Endothelial cell of umbilical vein (primary cell): ENCODE results near the gene MDGA2. TPM values are rescaled to one million over a fixed set of nuclear protein-coding genes. Genes with fewer than 3 reads are reported as not detected.

Experiments used
- BruUV-seq: library from RNA; stranded (reverse); fragments of 400-500 nt; replicated peaks from 2 replicates; lab custom pipeline; 2021; lab: Mats Ljungman, UMichigan
- CTCF ChIA-PET: fragments of 300-600, 350-600 bp; sonication (Branson Sonifier 250); formaldehyde crosslinking; loops from one replicate; lab custom pipeline; 2021; ENCODE audit warnings: antibody characterized with exemption, inconsistent platforms; lab: Charles Lee
- POLR2A ChIA-PET: fragments of 300-600, 350-600 bp; sonication (Branson Sonifier 250); formaldehyde crosslinking; loops from one replicate; lab custom pipeline; 2021; ENCODE audit warnings: antibody characterized with exemption, inconsistent platforms; lab: Charles Lee
- DNase-seq: peaks from one replicate; pipeline ENCODE4 v3.0.0-alpha.2; 2011; ENCODE audit warnings: low read depth, low spot score
- FAIRE-seq: peaks from 2 replicates; lab custom pipeline; 2011; peaks lifted over from hg19 to GRCh38; lab: Jason Lieb, UNC
- H2AFZ ChIP-seq: 2 replicates; pipeline ENCODE4 v1.6.0; 2012; ENCODE audit warnings: low read depth, low read length, control low read depth, inconsistent platforms
- H3K27ac ChIP-seq: 2 replicates; pipeline ENCODE4 v1.5.1; 2011; ENCODE audit warnings: low read depth, mild to moderate bottlenecking, control low read depth, low read length, moderate library complexity; ENCODE audit not compliant: insufficient read depth
- H3K27me3 ChIP-seq, 2 experiments: 2 replicates each; pipeline versions ENCODE4 v1.6.0 to v1.6.1; 2011; ENCODE audit warnings: low read length in 2 of 2, mixed read lengths in 1 of 2; ENCODE audit not compliant: control insufficient read depth in 2 of 2, insufficient read depth in 2 of 2
- H3K36me3 ChIP-seq, 2 experiments: 2 replicates in 1 of 2; 3 replicates in 1 of 2; pipeline ENCODE4 v1.5.1; 2011; ENCODE audit warnings: low read length in 2 of 2, mild to moderate bottlenecking in 1 of 2, moderate library complexity in 1 of 2; ENCODE audit not compliant: control insufficient read depth in 2 of 2, insufficient read depth in 2 of 2; ENCODE audit errors: extremely low read depth in 1 of 2
- H3K4me1 ChIP-seq: 3 replicates; pipeline ENCODE4 v1.5.1; 2011; ENCODE audit warnings: mild to moderate bottlenecking, low read length; ENCODE audit not compliant: control insufficient read depth, insufficient read depth; ENCODE audit errors: extremely low read depth
- H3K4me2 ChIP-seq: 2 replicates; pipeline ENCODE4 v1.6.1; 2011; ENCODE audit warnings: low read length, control low read depth, mixed read lengths; ENCODE audit not compliant: insufficient read depth
- H3K4me3 ChIP-seq, 3 experiments: fragments of 200-600 bp in 1 of 3; sonication (generic), shearing (Covaris generic) in 1 of 3; replicated peaks in 1 of 3; 2 replicates each; pipeline ENCODE4 v1.5.1; 2011 to 2016; ENCODE audit warnings: control low read depth in 3 of 3, low read length in 3 of 3, mild to moderate bottlenecking in 2 of 3, inconsistent platforms in 1 of 3, low read depth in 1 of 3, moderate library complexity in 1 of 3; ENCODE audit not compliant: insufficient read depth in 1 of 3
- H3K79me2 ChIP-seq: 2 replicates; pipeline ENCODE4 v1.6.0; 2012; ENCODE audit warnings: low read length, inconsistent platforms; ENCODE audit not compliant: control insufficient read depth, insufficient read depth
- H3K9ac ChIP-seq: replicated peaks from 2 replicates; pipeline ENCODE3; 2011; ENCODE audit warnings: low read length, control low read depth; ENCODE audit not compliant: insufficient read depth; ENCODE audit errors: extremely low read depth
- H3K9me1 ChIP-seq: replicated peaks from 3 replicates; pipeline ENCODE4 v1.6.0; 2011; ENCODE audit warnings: mild to moderate bottlenecking, low read length; ENCODE audit not compliant: control insufficient read depth, insufficient read depth; ENCODE audit errors: extremely low read depth
- H3K9me3 ChIP-seq: replicated peaks from 2 replicates; pipeline ENCODE4 v1.5.1; 2012; ENCODE audit warnings: low read length, inconsistent platforms; ENCODE audit not compliant: control insufficient read depth, insufficient read depth
- H4K20me1 ChIP-seq: replicated peaks from 2 replicates; pipeline ENCODE3; 2011; ENCODE audit warnings: mild to moderate bottlenecking, low read length; ENCODE audit not compliant: control insufficient read depth, insufficient read depth; ENCODE audit errors: extremely low read depth
- CTCF ChIP-seq, 2 donors: IDR thresholded peaks; 1 replicate in 1 of 2; 2 replicates in 1 of 2; pipeline ENCODE4 v1.5.1; 2011; ENCODE audit warnings: low read length in 2 of 2, mild to moderate bottlenecking in 2 of 2, moderate library complexity in 2 of 2, control low read depth in 1 of 2, inconsistent platforms in 1 of 2, low read depth in 1 of 2; ENCODE audit not compliant: insufficient read depth in 1 of 2; ENCODE audit errors: extremely low read depth in 1 of 2
- EZH2 ChIP-seq: IDR thresholded peaks from 2 replicates; pipeline ENCODE4 v1.6.1; 2012; ENCODE audit warnings: borderline replicate concordance, low read depth, mild to moderate bottlenecking, moderate library complexity, low read length, inconsistent platforms; ENCODE audit not compliant: severe bottlenecking
- FOS ChIP-seq: IDR thresholded peaks from 2 replicates; pipeline ENCODE4 v1.6.1; 2011; ENCODE audit warnings: mild to moderate bottlenecking, low read length, moderate library complexity, borderline replicate concordance; ENCODE audit not compliant: insufficient read depth
- GATA2 ChIP-seq: IDR thresholded peaks from 2 replicates; pipeline ENCODE4 v1.7.0; 2011; ENCODE audit warnings: low read depth, mild to moderate bottlenecking, moderate library complexity, mixed read lengths, low read length; ENCODE audit not compliant: insufficient read length, insufficient read depth
- JUN ChIP-seq: IDR thresholded peaks from 2 replicates; pipeline ENCODE4 v1.6.1; 2011; ENCODE audit warnings: borderline replicate concordance, low read depth; ENCODE audit not compliant: insufficient read length, insufficient read depth
- MAX ChIP-seq: IDR thresholded peaks from 2 replicates; pipeline ENCODE4 v1.6.1; 2011; ENCODE audit not compliant: insufficient read depth, insufficient read length
- MYC ChIP-seq: IDR thresholded peaks from one replicate; pipeline ENCODE4 v1.6.1; 2011; ENCODE audit warnings: mild to moderate bottlenecking, low read depth, low read length
- POLR2A ChIP-seq: IDR thresholded peaks from 2 replicates; pipeline ENCODE4 v1.6.1; 2012; ENCODE audit warnings: low read depth, mild to moderate bottlenecking, control low read depth, low read length
- POLR2AphosphoS5 ChIP-seq: IDR thresholded peaks from 2 replicates; pipeline ENCODE4 v1.6.1; 2012; ENCODE audit warnings: low read depth, mild to moderate bottlenecking, control low read depth, low read length, moderate library complexity; ENCODE audit not compliant: insufficient read depth
- dilution Hi-C: fragments of 300-500 bp; cut with MboI; formaldehyde crosslinking; loops from one replicate; pipeline ENCODE4 v1.15.0; 2019; ENCODE audit warnings: low sequenced_read_pairs; ENCODE audit not compliant: extremely low pct_ligation_motif_present
- intact Hi-C: fragments of 100-400 bp; cut with micrococcal nuclease; formaldehyde crosslinking; loops from one replicate; pipeline ENCODE4 v1.10.0; 2022
- polyA plus RNA-seq, 4 experiments: library from polyadenylated mRNA; depleted of rRNA in 3 of 4; stranded (reverse) in 3 of 4; unstranded in 1 of 4; fragments of >200 nt; gene quantifications; 2 replicates each; pipeline versions ENCODE4 v1.2.1 to v1.2.3, GENCODE V29; 2011 to 2012; ENCODE audit warnings: missing spikeins in 1 of 4
- total RNA-seq: library from RNA; stranded (reverse); gene quantifications from 2 replicates; pipeline ENCODE4 v1.2.3, GENCODE V29; 2021

The MDGA2 gene
- total and polyA plus RNA-seq, 2 donors (not counting 3 experiments of a cell fraction or from before 2014, with no cell fraction given) = not detected

GRCh38 chr14:47660158-47660557, 15.2 kb downstream of the MDGA2 start:
- Histone ChIP-seq H3K4me3 (no peak overlapping the region), H3K4me1 (no peaks in the 10 kb centered on the region), H3K4me2 (no peak overlapping the region), H3K9me3 (no peaks in the 10 kb centered on the region), H4K20me1 (no peaks in the 10 kb centered on the region), H2AFZ (no peak overlapping the region), H3K9me1 (no peaks in the 10 kb centered on the region), H3K27me3 (no peaks in the 10 kb centered on the region), H3K9ac (no peak overlapping the region), H3K27ac (no peak overlapping the region), H3K79me2 (no peaks in the 10 kb centered on the region), H3K36me3 (no peaks in the 10 kb centered on the region)
- intact Hi-C loops (no loop called here), dilution Hi-C loops (no loop called here)
- ChIA-PET CTCF (no interaction called here), POLR2A (no interaction called here)
- no peak for TF ChIP-seq MAX
- no peak for TF ChIP-seq MYC
- DNase-seq = no peak
- BruUV-seq = no TSS peak
- FAIRE-seq = no peak

GRCh38 chr14:47658041-47658440, 17.4 kb downstream of the MDGA2 start:
- ChIA-PET CTCF (no interaction called here), POLR2A (no interaction called here)
- H3K9me1 ChIP-seq = no peaks in the 10 kb centered on the region
- H3K4me1 ChIP-seq = no peaks in the 10 kb centered on the region
- intact Hi-C loops = no loop called here
- TF ChIP-seq POLR2A (no peak), FOS (no peak), POLR2AphosphoS5 (no peak), CTCF (IDR thresholded peaks at IDR 0.05; ENCODE audit: extremely low read depth in 1 of 2, insufficient read depth in 1 of 2, low read depth in 1 of 2, low read length in 2 of 2) (no peak), MAX (no peak), GATA2 (no peak), EZH2 (no peak), JUN (no peak), MYC (no peak)
- H3K9ac ChIP-seq = no peak overlapping the region
- no peak for DNase-seq
- H3K79me2 ChIP-seq = no peaks in the 10 kb centered on the region
- H3K9me3 ChIP-seq = no peaks in the 10 kb centered on the region
- H3K4me3 ChIP-seq = no peak overlapping the region
- FAIRE-seq = no peak
- H2AFZ ChIP-seq = no peak overlapping the region
- H3K27ac ChIP-seq = no peak overlapping the region
- no peaks in the 10 kb centered on the region for H3K36me3 ChIP-seq
- H3K4me2 ChIP-seq = no peak overlapping the region
- H3K27me3 ChIP-seq = no peaks in the 10 kb centered on the region
- BruUV-seq = no TSS peak
- H4K20me1 ChIP-seq = no peaks in the 10 kb centered on the region
- dilution Hi-C loops = no loop called here
